Liver (tissue), 9 donors: ENCODE results near the gene RALGPS1. TPM values are rescaled to one million over a fixed set of nuclear protein-coding genes. Genes with fewer than 3 reads are reported as not detected.

Experiments
- DNase-seq: peaks from one replicate; pipeline ENCODE4 v3.0.0-alpha.2; 2017; ENCODE audit warnings: low spot score
- H3K27ac ChIP-seq, 2 donors: one replicate each; pipeline ENCODE4 v1.7.0; 2013; ENCODE audit warnings: inconsistent platforms in 2 of 2, low read length in 2 of 2, control low read depth in 1 of 2, low read depth in 1 of 2, mild to moderate bottlenecking in 1 of 2
- H3K27me3 ChIP-seq, 4 donors: one replicate each; pipeline versions ENCODE4 v1.6.1 to v1.7.0; 2013; ENCODE audit warnings: low read length in 3 of 4, inconsistent platforms in 1 of 4, mild to moderate bottlenecking in 1 of 4, moderate library complexity in 1 of 4; ENCODE audit not compliant: control insufficient read depth in 4 of 4, insufficient read depth in 4 of 4
- H3K36me3 ChIP-seq, 4 donors: one replicate each; pipeline versions ENCODE4 v1.6.1 to v1.7.0; 2013; ENCODE audit warnings: low read length in 3 of 4, mild to moderate bottlenecking in 3 of 4, low read depth in 1 of 4, moderate library complexity in 1 of 4; ENCODE audit not compliant: control insufficient read depth in 4 of 4, insufficient read depth in 3 of 4
- H3K4me1 ChIP-seq, 4 donors: one replicate each; pipeline versions ENCODE4 v1.6.1 to v1.7.0; 2013; ENCODE audit warnings: low read length in 3 of 4, mild to moderate bottlenecking in 3 of 4, moderate library complexity in 1 of 4; ENCODE audit not compliant: control insufficient read depth in 4 of 4, insufficient read depth in 4 of 4
- H3K4me3 ChIP-seq, 3 donors: one replicate each; pipeline versions ENCODE4 v1.6.1 to v1.7.0; 2013; ENCODE audit warnings: low read length in 3 of 3, control low read depth in 1 of 3, low read depth in 1 of 3, mild to moderate bottlenecking in 1 of 3
- H3K9ac ChIP-seq, 2 donors: one replicate each; pipeline ENCODE4 v1.7.0; 2013; ENCODE audit warnings: low read length in 2 of 2, mild to moderate bottlenecking in 2 of 2, moderate library complexity in 2 of 2, control low read depth in 1 of 2, low read depth in 1 of 2
- H3K9me3 ChIP-seq, 4 donors: one replicate each; pipeline versions ENCODE4 v1.6.1 to v1.7.0; 2013; ENCODE audit warnings: low read length in 3 of 4; ENCODE audit not compliant: control insufficient read depth in 4 of 4
- CTCF ChIP-seq: fragments of 150-350 bp; IDR thresholded peaks from 2 replicates; pipeline ENCODE4 v1.5.1; 2017; ENCODE audit warnings: improper control_type of control experiment, low read depth, low read length; ENCODE audit not compliant: missing input control
- EGR1 ChIP-seq, 2 donors: IDR thresholded peaks; 2 replicates each; pipeline ENCODE4 v1.6.1; 2016 to 2018; ENCODE audit warnings: antibody characterized with exemption in 2 of 2, low read depth in 2 of 2
- FOXA1 ChIP-seq: IDR thresholded peaks from 2 replicates; pipeline ENCODE4 v1.6.1; 2016; ENCODE audit warnings: antibody characterized with exemption
- FOXA2 ChIP-seq: IDR thresholded peaks from 2 replicates; pipeline ENCODE4 v1.6.1; 2016; ENCODE audit warnings: antibody characterized with exemption
- GABPA ChIP-seq, 2 donors: IDR thresholded peaks in 1 of 2; conservative IDR thresholded peaks in 1 of 2; 2 replicates each; pipeline ENCODE4 v1.6.1; 2016; ENCODE audit warnings: antibody characterized with exemption in 2 of 2, mild to moderate bottlenecking in 1 of 2, moderate library complexity in 1 of 2
- HNF4A ChIP-seq, 2 donors: conservative IDR thresholded peaks; 2 replicates each; pipeline ENCODE4 v1.6.1; 2016; ENCODE audit warnings: antibody characterized with exemption in 2 of 2, mild to moderate bottlenecking in 2 of 2
- HNF4G ChIP-seq: IDR thresholded peaks from 2 replicates; pipeline ENCODE4 v1.6.1; 2016; ENCODE audit warnings: antibody characterized with exemption
- JUND ChIP-seq, 2 donors: IDR thresholded peaks; 2 replicates each; pipeline ENCODE4 v1.6.1; 2016; ENCODE audit warnings: antibody characterized with exemption in 2 of 2
- MAX ChIP-seq: IDR thresholded peaks from 2 replicates; pipeline ENCODE4 v1.6.1; 2016; ENCODE audit warnings: antibody characterized with exemption
- RAD21 ChIP-seq, 2 donors: IDR thresholded peaks; 2 replicates each; pipeline ENCODE4 v1.6.1; 2016; ENCODE audit warnings: antibody characterized with exemption in 2 of 2, mild to moderate bottlenecking in 2 of 2
- SP1 ChIP-seq: IDR thresholded peaks from 2 replicates; pipeline ENCODE4 v1.6.1; 2018; ENCODE audit warnings: antibody characterized with exemption, mild to moderate bottlenecking
- TAF1 ChIP-seq: conservative IDR thresholded peaks from 2 replicates; pipeline ENCODE4 v1.6.1; 2016; ENCODE audit warnings: antibody characterized with exemption, mild to moderate bottlenecking
- YY1 ChIP-seq: IDR thresholded peaks from 2 replicates; pipeline ENCODE4 v1.6.1; 2016; ENCODE audit warnings: antibody characterized with exemption, mild to moderate bottlenecking
- ZBTB33 ChIP-seq: IDR thresholded peaks from 2 replicates; pipeline ENCODE4 v1.6.1; 2016; ENCODE audit warnings: antibody characterized with exemption
- WGBS: extraction: QIAGEN DNeasy Blood & Tissue Kit; methylation state at CpG from one replicate; pipeline ENCODE4 v1.1.7; 2013; 5-methylcytosine and 5-hydroxymethylcytosine counted together
- polyA plus RNA-seq, 2 donors: library from polyadenylated mRNA; stranded (reverse) in 1 of 2; unstranded in 1 of 2; fragments of 200-250 nt in 1 of 2; fragments of >200 nt in 1 of 2; fragmentation: Nextera tagmentation in 1 of 2; extraction: Ambion mirVana in 1 of 2; gene quantifications; one replicate each; pipeline versions ENCODE4 v1.2.1 to v1.2.3, GENCODE V29; 2013 to 2015
- total RNA-seq, 2 donors: library from RNA; depleted of rRNA; stranded (reverse); fragments of >200 nt; gene quantifications; one replicate each; pipeline ENCODE4 v1.2.3, GENCODE V29; 2014
- donor health status: healthy.
- donor health status: healthy.
- donor health status: healthy.
- donor health status: healthy.
- donor health status: healthy.

Gene RALGPS1
- total and polyA plus RNA-seq, 4 donors, result 1.4 to 2.7 (median 2.0) TPM

- Histone ChIP-seq H3K9me3 (no peaks in the 10 kb centered on the region), H3K27ac (peak overlapping the region in 1 of 2 donors; percentile 57)
- 81% methylated on average over 1 of the region's 1 CpG for WGBS
Observed at GRCh38 chr9:127065592-127065991, 151.0 kb downstream of the RALGPS1 start.

GRCh38 chr9:127066060-127066850 lies 151.7 kb downstream of the RALGPS1 start:
- Histone ChIP-seq H3K36me3 (no peaks in the 10 kb centered on the region), H3K9me3 (no peaks in the 10 kb centered on the region), H3K27ac (peak overlapping the region in 1 of 2 donors; percentile 57), H3K27me3 (no peaks in the 10 kb centered on the region), H3K4me3 (no peak overlapping the region), H3K9ac (no peak overlapping the region), H3K4me1 (no peaks in the 10 kb centered on the region)
- no peak for DNase-seq
- 94% methylated on average over 9 of the region's 9 CpGs for WGBS
- TF ChIP-seq TAF1 (no peak), ZBTB33 (no peak), GABPA (IDR thresholded peaks at IDR 0.05 in 1 of 2, conservative IDR thresholded peaks at IDR 0.05 in 1 of 2) (no peak)

More at GRCh38 chr9:127065592-127065991, 151.0 kb downstream of the RALGPS1 start:
- no peak for DNase-seq
- no peaks in the 10 kb centered on the region for H3K4me1 ChIP-seq
- H3K27me3 ChIP-seq, result no peaks in the 10 kb centered on the region
- H3K36me3 ChIP-seq, result no peaks in the 10 kb centered on the region
- TF ChIP-seq TAF1, result no peak
- no peak for TF ChIP-seq RAD21 (IDR thresholded peaks at IDR 0.05)
- no peak for TF ChIP-seq ZBTB33
- TF ChIP-seq EGR1 (IDR thresholded peaks at IDR 0.05; ENCODE audit: low read depth in 2 of 2), result no peak
- TF ChIP-seq GABPA (IDR thresholded peaks at IDR 0.05 in 1 of 2, conservative IDR thresholded peaks at IDR 0.05 in 1 of 2), result no peak
- TF ChIP-seq CTCF, result no peak
- TF ChIP-seq FOXA2, result no peak
- TF ChIP-seq FOXA1, result no peak
- TF ChIP-seq JUND (IDR thresholded peaks at IDR 0.05), result no peak
- TF ChIP-seq MAX, result no peak
- no peak for TF ChIP-seq HNF4A (conservative IDR thresholded peaks at IDR 0.05)
- no peak for TF ChIP-seq HNF4G
- no peak for TF ChIP-seq SP1
- no peak for TF ChIP-seq YY1
- no peak overlapping the region for H3K9ac ChIP-seq
- no peak overlapping the region for H3K4me3 ChIP-seq
